Medulla oblongata (tissue), 1 donor: ENCODE data around the gene EGFL7.

ENCODE experiments used
- DNase-seq: peaks from one replicate; pipeline ENCODE4 v3.0.0-alpha.2; 2015; ENCODE audit errors: extremely low spot score

The EGFL7 gene

GRCh38 chr9:136714893-136715274 is 52.2 kb downstream of the EGFL7 start:
- no peak for DNase-seq

- no peak for DNase-seq
Measured at GRCh38 chr9:136717399-136717798, 54.7 kb downstream of the EGFL7 start.

- DNase-seq = no peak
Measured at GRCh38 chr9:136718345-136719194, 55.9 kb downstream of the EGFL7 start.

DNA sequence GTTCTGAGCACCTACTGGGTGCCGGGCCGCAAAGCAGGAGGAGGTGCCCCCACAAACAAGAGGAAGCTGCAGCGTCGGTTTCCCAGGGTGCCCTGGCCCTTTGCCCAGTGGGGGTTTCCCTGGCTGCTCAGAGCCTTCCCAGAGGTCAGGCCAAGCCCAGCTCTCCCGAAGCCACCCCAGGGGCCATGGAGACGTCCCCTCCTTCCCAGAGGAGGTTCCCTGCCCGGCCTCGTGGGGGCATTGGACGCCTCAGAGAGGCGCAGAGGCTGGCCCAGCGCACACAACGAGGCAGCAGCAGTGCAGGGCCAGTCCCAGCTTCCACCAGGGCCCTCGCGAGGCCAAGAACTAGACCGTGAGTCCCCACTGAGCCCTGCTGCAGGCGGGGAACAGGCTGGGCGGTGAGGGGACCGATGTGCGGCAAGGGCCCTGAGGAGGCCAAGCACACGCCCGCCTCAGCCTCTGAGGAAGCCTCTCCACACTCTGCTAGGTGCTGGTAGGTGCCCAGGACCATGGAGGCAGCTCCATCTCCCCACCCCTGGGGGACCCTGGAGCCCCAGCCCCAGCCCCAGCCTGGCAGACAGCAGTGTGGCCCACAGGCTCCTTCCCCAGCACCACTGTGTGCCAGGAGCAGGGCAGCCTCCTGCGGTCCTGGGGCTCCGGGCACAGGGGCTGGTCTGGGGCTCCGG is 56.6 kb downstream of the EGFL7 start:
- no peak for DNase-seq

GRCh38 chr9:136720251-136720897 is 57.7 kb downstream of the EGFL7 start:
- no peak for DNase-seq

GRCh38 chr9:136720898-136721338 is 58.2 kb downstream of the EGFL7 start:
- no peak for DNase-seq

- DNase-seq = no peak
Measured at GRCh38 chr9:136721339-136722092, 58.8 kb downstream of the EGFL7 start.
